Measurements from ENCODE around the gene CDHR2.

Gene CDHR2

GRCh38 chr5:176624142-176624541, 75.0 kb downstream of the CDHR2 start:
- no peak overlapping the region for H3K4me3 ChIP-seq (ENCODE audit: low read depth, low read length)
- no peak for TF ChIP-seq CTCF (IDR thresholded peaks at IDR 0.05; ENCODE audit: control insufficient read depth, extremely low read depth, insufficient read depth)
- DNase-seq (ENCODE audit: low read depth), result no peak

GRCh38 chr5:176624938-176625337, 75.8 kb downstream of the CDHR2 start:
- no peak for DNase-seq (ENCODE audit: low read depth)

GRCh38 chr5:176625512-176625911, 76.4 kb downstream of the CDHR2 start:
- no peak for TF ChIP-seq CTCF (IDR thresholded peaks at IDR 0.05; ENCODE audit: control insufficient read depth, extremely low read depth, insufficient read depth)
- no peak for DNase-seq (ENCODE audit: low read depth)
- H3K4me3 ChIP-seq (ENCODE audit: low read depth, low read length), result no peak overlapping the region

More at GRCh38 chr5:176624938-176625337, 75.8 kb downstream of the CDHR2 start:
- no peak for TF ChIP-seq CTCF (IDR thresholded peaks at IDR 0.05; ENCODE audit: control insufficient read depth, extremely low read depth, insufficient read depth)
- H3K4me3 ChIP-seq (ENCODE audit: low read depth, low read length), result no peak overlapping the region

GRCh38 chr5:176625966-176626875, 77.1 kb downstream of the CDHR2 start:
- H3K4me3 ChIP-seq (ENCODE audit: low read depth, low read length), result no peak overlapping the region
- no peak for DNase-seq (ENCODE audit: low read depth)
- TF ChIP-seq CTCF (IDR thresholded peaks at IDR 0.05; ENCODE audit: control insufficient read depth, extremely low read depth, insufficient read depth), result no peak

GRCh38 chr5:176626876-176627236, 77.7 kb downstream of the CDHR2 start:
- no peak for TF ChIP-seq CTCF (IDR thresholded peaks at IDR 0.05; ENCODE audit: control insufficient read depth, extremely low read depth, insufficient read depth)
- DNase-seq (ENCODE audit: low read depth), result no peak
- H3K4me3 ChIP-seq (ENCODE audit: low read depth, low read length), result no peak overlapping the region

GRCh38 chr5:176627582-176627981, 78.4 kb downstream of the CDHR2 start:
- no peak for TF ChIP-seq CTCF (IDR thresholded peaks at IDR 0.05; ENCODE audit: control insufficient read depth, extremely low read depth, insufficient read depth)
- DNase-seq (ENCODE audit: low read depth), result no peak
- H3K4me3 ChIP-seq (ENCODE audit: low read depth, low read length), result no peak overlapping the region

Measured in LNCaP clone FGC (cell line).